HK-2 (cell line): Measurements from ENCODE around the gene CDK19.

Experiments
- DNase-seq: peaks from one replicate; pipeline ENCODE4 v3.0.0-alpha.2; 2018; ENCODE audit not compliant: unreplicated experiment

Gene CDK19

GRCh38 chr6:110703010-110703905 is 112.0 kb downstream of the CDK19 start:
- DNase-seq = no peak

- no peak for DNase-seq
These were observed 115.5 kb downstream of the CDK19 start for GRCh38 chr6:110699780-110700179.

- no peak for DNase-seq
These were observed 121.3 kb downstream of the CDK19 start for GRCh38 chr6:110693994-110694393.

GRCh38 chr6:110693296-110693695 is 122.0 kb downstream of the CDK19 start:
- DNase-seq = no peak

GRCh38 chr6:110690916-110691315 is 124.4 kb downstream of the CDK19 start:
- DNase-seq = no peak

GRCh38 chr6:110690106-110690654 is 125.1 kb downstream of the CDK19 start:
- no peak for DNase-seq

- no peak for DNase-seq
These were observed 125.9 kb downstream of the CDK19 start for GRCh38 chr6:110689275-110689935.

GRCh38 chr6:110688661-110689268 is 126.5 kb downstream of the CDK19 start:
- no peak for DNase-seq

- DNase-seq = no peak
These were observed 127.9 kb downstream of the CDK19 start for GRCh38 chr6:110687326-110687725.

GRCh38 chr6:110683241-110683640 is 132.0 kb downstream of the CDK19 start:
- no peak for DNase-seq

GRCh38 chr6:110682460-110682853 is 132.8 kb downstream of the CDK19 start:
- DNase-seq = peak; percentile 40

- DNase-seq = no peak
These were observed 133.5 kb downstream of the CDK19 start for GRCh38 chr6:110681543-110682459.

- DNase-seq = no peak
These were observed 138.9 kb downstream of the CDK19 start for GRCh38 chr6:110676396-110676795.

GRCh38 chr6:110674096-110674495 is 141.2 kb downstream of the CDK19 start:
- DNase-seq = no peak

- DNase-seq = no peak
These were observed 143.1 kb downstream of the CDK19 start for GRCh38 chr6:110672122-110672521.

- no peak for DNase-seq
These were observed 143.8 kb downstream of the CDK19 start for GRCh38 chr6:110671447-110671846.

GRCh38 chr6:110665600-110665999 is 149.7 kb downstream of the CDK19 start:
- DNase-seq = no peak

- DNase-seq = no peak
These were observed 150.3 kb downstream of the CDK19 start for GRCh38 chr6:110664933-110665332.

- no peak for DNase-seq
These were observed 152.6 kb downstream of the CDK19 start for GRCh38 chr6:110662490-110663211.

GRCh38 chr6:110661414-110661813 is 153.9 kb downstream of the CDK19 start:
- no peak for DNase-seq
